Lower lobe of right lung (tissue), 2 donors: ENCODE results near the gene STN1. TPM values are rescaled to one million over a fixed set of nuclear protein-coding genes. Genes with fewer than 3 reads are reported as not detected.

Experiments
- ATAC-seq, 2 donors: fragments of 200-7000 bp; cut with Tn5 transposase; one replicate each; pipeline ENCODE4 v1.9.1; 2020 to 2022; ENCODE audit warnings: mild to moderate bottlenecking in 2 of 2, moderate library complexity in 2 of 2
- DNase-seq: peaks from one replicate; pipeline ENCODE4 v3.0.0-alpha.2; 2020
- H3K27ac ChIP-seq: fragments of 200-600 bp; one replicate; pipeline ENCODE4 v1.8.0; 2022
- H3K27me3 ChIP-seq: fragments of 200-600 bp; one replicate; pipeline ENCODE4 v1.8.0; 2022; ENCODE audit warnings: low read depth
- H3K36me3 ChIP-seq: fragments of 200-600 bp; one replicate; pipeline ENCODE4 v1.8.0; 2022; ENCODE audit warnings: mild to moderate bottlenecking
- H3K4me1 ChIP-seq: fragments of 200-600 bp; one replicate; pipeline ENCODE4 v1.8.0; 2022
- H3K4me3 ChIP-seq: fragments of 200-600 bp; one replicate; pipeline ENCODE4 v1.8.0; 2022; ENCODE audit warnings: mild to moderate bottlenecking
- H3K9me3 ChIP-seq: fragments of 200-600 bp; one replicate; pipeline ENCODE4 v1.8.0; 2022
- CTCF ChIP-seq: fragments of 200-600 bp; IDR thresholded peaks from one replicate; pipeline ENCODE4 v1.8.0; 2022; ENCODE audit warnings: antibody characterized with exemption, mild to moderate bottlenecking
- intact Hi-C: fragments of 100-400 bp; cut with DNase I; formaldehyde crosslinking; loops from one replicate; pipeline ENCODE4 v1.11.0; 2022
- total RNA-seq: library from RNA; stranded (reverse); fragmentation: NEBNext Ultra II Directional; extraction: Animal tissue kit (Norgen Biotek cat#: 25700); gene quantifications from one replicate; pipeline ENCODE4 v1.2.1, GENCODE V29; 2021
- donor health status: DM: no; HTN: yes; CAD: no; lungs with severe emphysema.

The STN1 gene
- total RNA-seq, 1 donor from 2014 or later = 37.0 TPM

GRCh38 chr10:103892181-103892580 is 25.8 kb downstream of the STN1 start:
- peaks cover 87% of the 10 kb centered on the region for H3K4me1 ChIP-seq
- TF ChIP-seq CTCF = no peak
- no peak for DNase-seq
- H3K4me3 ChIP-seq = no peak overlapping the region
- H3K9me3 ChIP-seq = no peaks in the 10 kb centered on the region
- H3K36me3 ChIP-seq = peaks cover 50% of the 10 kb centered on the region
- ATAC-seq = peak; percentile 24 to 52
- H3K27me3 ChIP-seq = no peaks in the 10 kb centered on the region
- intact Hi-C loops = no loop called here
- peak overlapping the region; percentile 70 for H3K27ac ChIP-seq

DNA sequence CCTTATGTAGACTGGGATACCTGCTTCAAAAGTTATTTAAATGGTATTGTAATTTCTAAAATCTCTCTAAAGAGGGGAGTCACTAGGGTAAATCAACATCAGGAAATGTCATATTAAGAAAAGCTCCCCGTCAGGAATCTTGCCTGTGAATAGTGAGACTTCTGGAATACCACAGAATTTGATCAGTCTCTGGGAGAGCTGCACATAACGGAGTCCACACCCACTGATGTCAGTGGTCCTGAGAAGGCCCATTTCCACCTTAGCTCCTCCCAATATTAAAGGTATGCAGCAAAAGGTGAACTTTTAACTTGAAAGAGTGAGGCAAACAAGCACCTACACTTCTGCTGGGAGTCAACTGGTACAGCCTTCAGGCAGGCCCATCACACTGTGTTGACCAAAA is 27.3 kb downstream of the STN1 start:
- H3K9me3 ChIP-seq = no peaks in the 10 kb centered on the region
- ATAC-seq (peak in 1 of 2 donors; percentile 4), DNase-seq (no peak)
- H3K27me3 ChIP-seq = no peaks in the 10 kb centered on the region
- intact Hi-C loops = no loop called here
- H3K36me3 ChIP-seq = peaks cover 51% of the 10 kb centered on the region
- H3K4me1 ChIP-seq = peaks cover 77% of the 10 kb centered on the region
- no peak overlapping the region for H3K4me3 ChIP-seq
- peak overlapping the region; percentile 70 for H3K27ac ChIP-seq
- TF ChIP-seq CTCF = no peak

DNA sequence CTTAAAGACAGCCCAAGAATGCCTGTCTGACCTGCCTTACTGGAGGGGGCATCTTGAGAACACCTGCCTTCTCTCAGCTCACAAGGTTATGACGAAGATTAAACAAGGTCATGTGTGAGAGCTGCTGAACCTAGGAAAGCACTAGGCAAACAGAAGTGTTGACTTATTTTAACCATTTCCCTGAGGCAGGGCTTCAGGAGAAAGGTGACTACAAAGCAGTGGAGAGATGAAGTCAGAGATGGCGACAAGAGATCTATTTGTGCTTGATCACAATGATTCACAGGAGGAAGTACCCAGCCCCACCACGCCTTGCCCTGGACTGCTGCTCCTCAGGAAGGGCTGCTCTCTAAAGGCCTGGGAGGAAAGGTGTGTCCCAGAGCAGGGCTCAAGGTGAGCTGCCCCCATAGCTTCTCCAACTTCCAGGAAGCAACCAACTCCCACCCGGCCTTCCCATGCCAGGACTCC is 27.8 kb downstream of the STN1 start:
- Histone ChIP-seq H3K36me3 (peaks cover 53% of the 10 kb centered on the region), H3K27me3 (no peaks in the 10 kb centered on the region), H3K9me3 (no peaks in the 10 kb centered on the region), H3K4me3 (no peak overlapping the region), H3K4me1 (peaks cover 72% of the 10 kb centered on the region), H3K27ac (peak overlapping the region; percentile 70)
- no peak for TF ChIP-seq CTCF
- intact Hi-C loops = no loop called here
- ATAC-seq (peak; percentile 85 to 91), DNase-seq (peak; percentile 65)

DNA sequence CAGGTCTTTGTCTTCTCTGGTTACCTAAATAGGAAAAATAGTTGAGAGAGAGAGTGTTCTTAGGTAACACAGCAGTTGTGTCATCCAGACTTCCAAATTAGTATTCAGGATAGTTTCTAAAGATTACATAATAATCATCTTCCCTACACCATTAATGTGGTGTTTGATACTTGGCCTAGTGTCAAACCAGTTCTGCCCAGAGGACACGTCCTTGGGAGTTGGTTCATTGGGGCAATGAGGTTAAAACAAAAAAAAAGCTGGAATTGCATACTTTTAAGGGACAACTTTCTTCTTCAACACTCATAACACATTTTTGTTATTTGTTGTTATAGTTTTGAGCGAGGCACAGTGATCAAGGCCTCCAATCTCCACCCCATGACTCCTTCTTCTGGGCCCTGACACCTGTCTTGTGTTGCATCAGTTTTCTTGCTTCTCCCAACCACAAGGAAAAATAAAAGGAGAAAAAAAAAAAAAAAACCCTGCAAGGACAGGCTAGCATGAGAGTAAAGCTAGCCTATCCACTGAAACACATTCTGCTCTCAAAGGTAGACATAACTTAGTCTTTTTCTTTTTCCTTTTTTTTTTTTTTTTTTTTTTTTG is 28.8 kb downstream of the STN1 start:
- intact Hi-C loops = no loop called here
- ATAC-seq (no peak), DNase-seq (no peak)
- Histone ChIP-seq H3K27ac (peak overlapping the region; percentile 70), H3K9me3 (no peaks in the 10 kb centered on the region), H3K4me1 (peaks cover 72% of the 10 kb centered on the region), H3K27me3 (no peaks in the 10 kb centered on the region), H3K36me3 (peaks cover 63% of the 10 kb centered on the region), H3K4me3 (no peak overlapping the region)
- TF ChIP-seq CTCF = no peak

DNA sequence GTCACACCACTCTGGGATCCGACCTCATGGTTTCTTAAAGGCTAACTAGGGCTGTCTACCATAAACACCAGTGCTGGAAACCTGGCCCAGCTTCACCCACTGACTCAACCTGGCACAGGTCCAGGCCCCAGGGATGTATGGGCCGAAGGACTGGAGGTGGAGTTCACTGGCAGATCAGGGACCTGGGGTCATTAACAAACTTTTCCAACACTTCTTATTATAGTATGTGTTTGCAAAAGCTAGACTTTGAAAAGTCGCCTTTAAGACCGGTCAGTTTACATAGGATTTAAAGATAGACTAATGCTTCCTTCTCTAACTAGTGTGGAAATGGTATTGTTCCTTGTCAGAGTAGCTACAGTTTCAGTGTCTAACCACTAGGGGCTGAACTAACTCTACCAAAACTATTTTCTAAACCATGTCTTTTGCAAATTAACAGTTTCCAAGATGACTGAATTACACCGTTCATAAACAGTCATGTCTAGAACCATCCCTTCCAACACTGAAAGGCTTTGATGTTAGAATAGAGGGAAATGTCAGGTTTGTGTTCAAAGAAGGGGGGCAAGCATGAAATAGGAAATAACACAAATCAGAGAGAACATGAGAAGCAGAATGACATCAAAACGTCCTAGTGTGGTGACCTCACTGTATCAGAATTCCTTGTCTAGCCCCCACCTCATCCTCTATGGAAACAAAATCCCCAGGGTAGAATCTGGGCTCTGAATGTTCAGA is 29.7 kb downstream of the STN1 start:
- no peak for DNase-seq
- peak; percentile 68 to 69 for ATAC-seq
- intact Hi-C loops = no loop called here
- Histone ChIP-seq H3K4me3 (no peak overlapping the region), H3K27ac (peak overlapping the region; percentile 70), H3K9me3 (no peaks in the 10 kb centered on the region), H3K4me1 (peaks cover 62% of the 10 kb centered on the region), H3K27me3 (no peaks in the 10 kb centered on the region), H3K36me3 (peaks cover 72% of the 10 kb centered on the region)
- TF ChIP-seq CTCF = peak; percentile 78
